B cell (primary cell): ENCODE data around the gene GRK5. TPM values are rescaled to one million over a fixed set of nuclear protein-coding genes. Genes with fewer than 3 reads are reported as not detected.

Experiments
- ATAC-seq: fragments of 200-7000 bp; cut with Tn5 transposase; one replicate; pipeline ENCODE4 v1.10.0; 2021; ENCODE audit warnings: low read depth, mild to moderate bottlenecking, moderate number of reproducible peaks, moderate library complexity
- CTCF ChIA-PET: fragments of 350-600 bp; sonication (Branson Sonifier 250); formaldehyde crosslinking; loops from one replicate; lab custom pipeline; 2021; ENCODE audit warnings: antibody characterized with exemption, inconsistent platforms; lab: Charles Lee
- POLR2A ChIA-PET: fragments of 350-600 bp; sonication (Branson Sonifier 250); formaldehyde crosslinking; loops from one replicate; lab custom pipeline; 2021; ENCODE audit warnings: antibody characterized with exemption; lab: Charles Lee
- DNase-seq: peaks from one replicate; pipeline ENCODE4 v3.0.0; 2013
- H2AFZ ChIP-seq: 2 replicates; pipeline ENCODE4 v1.6.1; 2012; ENCODE audit warnings: mild to moderate bottlenecking, low read depth, low read length; ENCODE audit not compliant: insufficient read depth, poor library complexity, severe bottlenecking
- H3K27ac ChIP-seq, 2 donors: 1 replicate in 1 of 2; 2 replicates in 1 of 2; pipeline ENCODE4 v1.5.1; 2012 to 2013; ENCODE audit warnings: low read length in 2 of 2, mild to moderate bottlenecking in 2 of 2, moderate library complexity in 1 of 2
- H3K27me3 ChIP-seq, 4 experiments: fragments of 200-600 bp in 1 of 4; sonication (generic) in 1 of 4; replicated peaks in 1 of 4; 1 replicate in 2 of 4; 2 replicates in 2 of 4; pipeline versions ENCODE4 v1.6.1 to v1.7.0; 2013 to 2016; ENCODE audit warnings: low read length in 3 of 4, mild to moderate bottlenecking in 2 of 4, mixed read lengths in 1 of 4, moderate library complexity in 1 of 4; ENCODE audit not compliant: insufficient read depth in 4 of 4, control insufficient read depth in 3 of 4; ENCODE audit errors: control extremely low read depth in 1 of 4
- H3K36me3 ChIP-seq, 2 experiments: replicated peaks in 1 of 2; 1 replicate in 1 of 2; 2 replicates in 1 of 2; pipeline versions ENCODE4 v1.6.1 to v1.7.1; 2013; ENCODE audit warnings: low read length in 1 of 2; ENCODE audit not compliant: insufficient read depth in 2 of 2, control insufficient read depth in 1 of 2; ENCODE audit errors: control extremely low read depth in 1 of 2, extremely low read depth in 1 of 2
- H3K4me1 ChIP-seq, 2 donors: fragments of 200-600 bp in 1 of 2; sonication (generic) in 1 of 2; 1 replicate in 1 of 2; 2 replicates in 1 of 2; pipeline versions ENCODE4 v1.5.1 to v1.6.1; 2013 to 2017; ENCODE audit warnings: low read length in 2 of 2; ENCODE audit not compliant: control insufficient read depth in 2 of 2, insufficient read depth in 2 of 2
- H3K4me2 ChIP-seq: replicated peaks from 2 replicates; pipeline ENCODE3; 2012; ENCODE audit warnings: mild to moderate bottlenecking, low read depth, low read length; ENCODE audit not compliant: poor library complexity, severe bottlenecking
- H3K4me3 ChIP-seq, 5 experiments: fragments of 200-600 bp in 1 of 5; sonication (generic) in 1 of 5; 1 replicate in 3 of 5; 2 replicates in 2 of 5; pipeline versions ENCODE4 v1.5.1 to v1.7.0; 2011 to 2016; ENCODE audit warnings: low read length in 4 of 5, mild to moderate bottlenecking in 4 of 5, low read depth in 2 of 5, control low read depth in 1 of 5, moderate library complexity in 1 of 5; ENCODE audit not compliant: insufficient read depth in 1 of 5; ENCODE audit errors: control extremely low read depth in 1 of 5, extremely low read depth in 1 of 5
- H3K79me2 ChIP-seq: fragments of 200-600 bp; sonication (generic); one replicate; pipeline ENCODE4 v1.6.0; 2016; ENCODE audit warnings: low read length; ENCODE audit not compliant: control insufficient read depth, insufficient read depth
- H3K9ac ChIP-seq: fragments of 200-600 bp; sonication (generic); 2 replicates; pipeline ENCODE4 v1.6.1; 2017; ENCODE audit warnings: mild to moderate bottlenecking, low read length, moderate library complexity
- H3K9me3 ChIP-seq, 3 donors: one replicate each; pipeline versions ENCODE4 v1.6.1 to v1.7.1; 2013; ENCODE audit warnings: low read length in 2 of 3; ENCODE audit not compliant: control insufficient read depth in 2 of 3, insufficient read depth in 1 of 3; ENCODE audit errors: control extremely low read depth in 1 of 3
- H4K20me1 ChIP-seq: 2 replicates; pipeline ENCODE4 v1.6.0; 2012; ENCODE audit warnings: mild to moderate bottlenecking, low read length; ENCODE audit not compliant: insufficient read depth, control insufficient read depth, poor library complexity, severe bottlenecking
- H3K27ac Mint-ChIP-seq: one replicate; pipeline ENCODE4 v1.8.0; 2021; ENCODE audit warnings: mixed read lengths
- H3K27me3 Mint-ChIP-seq: one replicate; pipeline ENCODE4 v1.8.0; 2021; ENCODE audit warnings: mixed read lengths
- H3K4me1 Mint-ChIP-seq: one replicate; pipeline ENCODE4 v1.8.0; 2021; ENCODE audit warnings: mixed read lengths
- H3K4me3 Mint-ChIP-seq: one replicate; pipeline ENCODE4 v1.8.0; 2021; ENCODE audit warnings: mixed read lengths
- H3K9me3 Mint-ChIP-seq: one replicate; pipeline ENCODE4 v1.8.0; 2022; ENCODE audit warnings: mixed read lengths; ENCODE audit not compliant: insufficient read depth
- CTCF ChIP-seq: fragments of 200-600 bp; IDR thresholded peaks from one replicate; pipeline ENCODE4 v1.8.0; 2022; ENCODE audit warnings: antibody characterized with exemption, mild to moderate bottlenecking
- EZH2 ChIP-seq: IDR thresholded peaks from 2 replicates; pipeline ENCODE4 v1.6.1; 2012; ENCODE audit warnings: borderline replicate concordance, low read depth, mild to moderate bottlenecking, moderate library complexity, low read length; ENCODE audit not compliant: insufficient read depth, poor library complexity, severe bottlenecking
- WGBS: methylation state at CpG from one replicate; pipeline ENCODE4 v1.1.5; 2013; ENCODE audit warnings: missing lambda C conversion rate; ENCODE audit not compliant: insufficient coverage; 5-methylcytosine and 5-hydroxymethylcytosine counted together
- intact Hi-C: fragments of 100-400 bp; cut with micrococcal nuclease; formaldehyde crosslinking; loops from one replicate; pipeline ENCODE4 v1.10.0; 2022
- polyA plus RNA-seq: library from polyadenylated mRNA; depleted of rRNA; stranded (reverse); fragments of >200 nt; gene quantifications from 2 replicates; pipeline ENCODE4 v1.2.3, GENCODE V29; 2012
- total RNA-seq, 2 donors: library from RNA; stranded (reverse); fragments of 120-200 nt in 1 of 2; gene quantifications; 1 replicate in 1 of 2; 2 replicates in 1 of 2; pipeline versions ENCODE4 v1.2.3 to v1.2.4, GENCODE V29; 2013 to 2022

Gene GRK5
- total and polyA plus RNA-seq, 2 donors (not counting 1 experiment from before 2014, with no cell fraction given) = 21.9 to 54.8 TPM

GRCh38 chr10:119465085-119465484 is 257.7 kb downstream of the GRK5 start:
- Histone ChIP-seq H3K4me3 (no peak overlapping the region), H3K79me2 (no peaks in the 10 kb centered on the region), H3K27me3 (peaks cover 0 to 3% (median 1%) of the 10 kb centered on the region in 4 experiments), H4K20me1 (no peaks in the 10 kb centered on the region), H3K4me1 (peaks cover 0 to 26% of the 10 kb centered on the region in 2 donors), H3K9ac (no peak overlapping the region), H3K9me3 (peaks cover 0 to 11% (median 0%) of the 10 kb centered on the region in 3 donors), H2AFZ (no peak overlapping the region), H3K4me2 (no peak overlapping the region), H3K27ac (no peak overlapping the region), H3K36me3 (no peaks in the 10 kb centered on the region)
- Mint-ChIP-seq H3K27me3 (peaks cover 2% of the 10 kb centered on the region), H3K4me3 (no peak overlapping the region), H3K27ac (no peak overlapping the region), H3K4me1 (peaks cover 30% of the 10 kb centered on the region), H3K9me3 (peaks cover 2% of the 10 kb centered on the region)
- DNase-seq (no peak), ATAC-seq (no peak)
- WGBS = 98% methylated on average over 4 of the region's 4 CpGs
- TF ChIP-seq EZH2 = no peak
- no peak for TF ChIP-seq CTCF
- ChIA-PET POLR2A (no interaction called here), CTCF (no interaction called here)
- intact Hi-C loops = no loop called here

- ATAC-seq (no peak), DNase-seq (no peak)
- TF ChIP-seq EZH2 (no peak), CTCF (no peak)
- CTCF ChIA-PET = interaction anchor here (1.3 to 1.9 kb wide), 2 partner anchors 12 to 21 kb away, joined by 3 to 8 read pairs; no protein-coding TSS in a partner anchor
- no peak overlapping the region for H3K27ac ChIP-seq
- Mint-ChIP-seq H3K27me3 (peaks cover 2% of the 10 kb centered on the region), H3K4me3 (no peak overlapping the region), H3K4me1 (peaks cover 29% of the 10 kb centered on the region), H3K9me3 (peaks cover 4% of the 10 kb centered on the region), H3K27ac (no peak overlapping the region)
- peaks cover 0 to 23% of the 10 kb centered on the region in 2 donors for H3K4me1 ChIP-seq
- no peak overlapping the region for H3K4me2 ChIP-seq
- POLR2A ChIA-PET = no interaction called here
- H3K4me3 ChIP-seq = no peak overlapping the region
- H2AFZ ChIP-seq = no peak overlapping the region
- intact Hi-C loops = no loop called here
- H3K36me3 ChIP-seq = no peaks in the 10 kb centered on the region
- no peak overlapping the region for H3K9ac ChIP-seq
- 67% methylated on average over 6 of the region's 10 CpGs for WGBS
- peaks cover 0 to 11% (median 0%) of the 10 kb centered on the region in 3 donors for H3K9me3 ChIP-seq
- peaks cover 0 to 3% (median 1%) of the 10 kb centered on the region in 4 experiments for H3K27me3 ChIP-seq
- no peaks in the 10 kb centered on the region for H3K79me2 ChIP-seq
- no peaks in the 10 kb centered on the region for H4K20me1 ChIP-seq
Measured at GRCh38 chr10:119466076-119466475, 258.7 kb downstream of the GRK5 start.
